Effector memory CD4-positive, alpha-beta T cell (primary cell): ENCODE data around the gene ACIN1.

Source experiments
- DNase-seq, 3 donors: peaks; one replicate each; pipeline ENCODE4 v3.0.0-alpha.2; 2020
- H3K27ac ChIP-seq: 2 replicates; pipeline ENCODE4 v1.7.0; 2013; ENCODE audit warnings: mild to moderate bottlenecking, low read length, moderate library complexity; ENCODE audit not compliant: insufficient read depth, poor library complexity, severe bottlenecking
- H3K27me3 ChIP-seq: replicated peaks from 2 replicates; pipeline ENCODE4 v1.7.0; 2013; ENCODE audit warnings: mild to moderate bottlenecking, low read length; ENCODE audit not compliant: insufficient read depth, control insufficient read depth, poor library complexity, severe bottlenecking
- H3K36me3 ChIP-seq: 2 replicates; pipeline ENCODE4 v1.7.0; 2013; ENCODE audit warnings: mild to moderate bottlenecking, low read length, moderate library complexity; ENCODE audit not compliant: control insufficient read depth, insufficient read depth
- H3K4me1 ChIP-seq: 2 replicates; pipeline ENCODE4 v1.7.0; 2013; ENCODE audit warnings: low read length, mild to moderate bottlenecking; ENCODE audit not compliant: control insufficient read depth, insufficient read depth, poor library complexity, severe bottlenecking
- H3K4me3 ChIP-seq: 2 replicates; pipeline ENCODE4 v1.7.0; 2013; ENCODE audit warnings: low read length, low read depth, mild to moderate bottlenecking; ENCODE audit not compliant: insufficient read depth, poor library complexity, severe bottlenecking
- H3K9me3 ChIP-seq: 2 replicates; pipeline ENCODE4 v1.7.0; 2013; ENCODE audit warnings: mild to moderate bottlenecking, low read length, moderate library complexity; ENCODE audit not compliant: control insufficient read depth

The ACIN1 gene

GRCh38 chr14:23060536-23061260 is 34.2 kb downstream of the ACIN1 start:
- no peaks in the 10 kb centered on the region for H3K27me3 ChIP-seq

GRCh38 chr14:23058654-23059504 is 36.1 kb downstream of the ACIN1 start:
- no peak overlapping the region for H3K4me3 ChIP-seq
- no peaks in the 10 kb centered on the region for H3K27me3 ChIP-seq
- no peak overlapping the region for H3K27ac ChIP-seq
- DNase-seq: no peak
- H3K36me3 ChIP-seq: peaks cover 50% of the 10 kb centered on the region
- no peaks in the 10 kb centered on the region for H3K9me3 ChIP-seq
- peaks cover 11% of the 10 kb centered on the region for H3K4me1 ChIP-seq

More at GRCh38 chr14:23060536-23061260, 34.2 kb downstream of the ACIN1 start:
- Histone ChIP-seq H3K36me3 (peaks cover 67% of the 10 kb centered on the region), H3K27ac (no peak overlapping the region), H3K9me3 (no peaks in the 10 kb centered on the region), H3K4me3 (no peak overlapping the region), H3K4me1 (peaks cover 11% of the 10 kb centered on the region)
- no peak for DNase-seq

- Histone ChIP-seq H3K9me3 (no peaks in the 10 kb centered on the region), H3K36me3 (peaks cover 41% of the 10 kb centered on the region), H3K4me1 (peaks cover 11% of the 10 kb centered on the region), H3K27ac (no peak overlapping the region), H3K27me3 (no peaks in the 10 kb centered on the region), H3K4me3 (peak overlapping the region; percentile 83)
- peak; percentile 69 to 78 (median 72) for DNase-seq
These were observed 36.9 kb downstream of the ACIN1 start for GRCh38 chr14:23057757-23058653.

GRCh38 chr14:23056956-23057756 is 37.8 kb downstream of the ACIN1 start, which contains the start of gene CDH24:
Gene CDH24 (minus strand): TSS chr14:23057520. CDS start chr14:23055733, 1,787 bp downstream.
- Histone ChIP-seq H3K4me1 (peaks cover 11% of the 10 kb centered on the region), H3K36me3 (peaks cover 33% of the 10 kb centered on the region)
- peak; percentile 50 to 66 (median 53) for DNase-seq

GRCh38 chr14:23056145-23056955 is 38.6 kb downstream of the ACIN1 start:
- DNase-seq: peak; percentile 36 to 54 (median 47)
- Histone ChIP-seq H3K9me3 (no peaks in the 10 kb centered on the region), H3K4me1 (peaks cover 11% of the 10 kb centered on the region), H3K27me3 (no peaks in the 10 kb centered on the region), H3K4me3 (peak overlapping the region; percentile 83), H3K36me3 (peaks cover 27% of the 10 kb centered on the region), H3K27ac (no peak overlapping the region)

More at GRCh38 chr14:23056956-23057756, 37.8 kb downstream of the ACIN1 start, which contains the start of gene CDH24:
- Histone ChIP-seq H3K9me3 (no peaks in the 10 kb centered on the region), H3K27ac (no peak within 1 kb of the TSS), H3K4me3 (peak within 1 kb of the TSS; percentile 83), H3K27me3 (no peaks in the 10 kb centered on the region)

- H3K9me3 ChIP-seq: no peaks in the 10 kb centered on the region
- H3K27me3 ChIP-seq: no peaks in the 10 kb centered on the region
- no peak overlapping the region for H3K4me3 ChIP-seq
- H3K36me3 ChIP-seq: peaks cover 20% of the 10 kb centered on the region
- no peak overlapping the region for H3K27ac ChIP-seq
- peaks cover 11% of the 10 kb centered on the region for H3K4me1 ChIP-seq
- DNase-seq: no peak
These were observed 39.3 kb downstream of the ACIN1 start for GRCh38 chr14:23055621-23056144.

GRCh38 chr14:23055147-23055550 is 39.8 kb downstream of the ACIN1 start:
- Histone ChIP-seq H3K27ac (no peak overlapping the region), H3K36me3 (peaks cover 15% of the 10 kb centered on the region), H3K4me1 (peaks cover 11% of the 10 kb centered on the region), H3K27me3 (no peaks in the 10 kb centered on the region), H3K9me3 (no peaks in the 10 kb centered on the region), H3K4me3 (no peak overlapping the region)
- no peak for DNase-seq

- no peak overlapping the region for H3K4me3 ChIP-seq
- peaks cover 7% of the 10 kb centered on the region for H3K36me3 ChIP-seq
- no peaks in the 10 kb centered on the region for H3K9me3 ChIP-seq
- no peaks in the 10 kb centered on the region for H3K27me3 ChIP-seq
- no peak for DNase-seq
- H3K4me1 ChIP-seq: peaks cover 11% of the 10 kb centered on the region
- no peak overlapping the region for H3K27ac ChIP-seq
These were observed 40.7 kb downstream of the ACIN1 start for GRCh38 chr14:23054000-23054811.
